Right lobe of liver (tissue), 6 donors: ENCODE measurements around the gene FGD5. TPM values are rescaled to one million over a fixed set of nuclear protein-coding genes. Genes with fewer than 3 reads are reported as not detected.

Source experiments
- ATAC-seq, 4 donors: fragments of 200-7000 bp; cut with Tn5 transposase; one replicate each; pipeline ENCODE4 v1.9.1; 2020; ENCODE audit warnings: mild to moderate bottlenecking in 4 of 4, moderate library complexity in 4 of 4
- DNase-seq, 3 donors: peaks; one replicate each; pipeline ENCODE4 v3.0.0-alpha.2; 2020
- H3K27ac ChIP-seq, 3 donors: fragments of 200-600 bp; one replicate each; pipeline ENCODE4 v1.8.0; 2022
- H3K27me3 ChIP-seq, 2 donors: fragments of 200-600 bp; one replicate each; pipeline ENCODE4 v1.8.0; 2022
- H3K36me3 ChIP-seq, 4 donors: fragments of 200-600 bp; sonication (generic) in 1 of 4; one replicate each; pipeline versions ENCODE4 v1.5.1 to v1.8.0; 2017 to 2022; ENCODE audit warnings: control low read depth in 1 of 4
- H3K4me1 ChIP-seq, 4 donors: fragments of 200-600 bp; sonication (generic) in 1 of 4; one replicate each; pipeline versions ENCODE4 v1.5.1 to v1.8.0; 2017 to 2022; ENCODE audit warnings: control low read depth in 1 of 4
- H3K4me3 ChIP-seq, 3 donors: fragments of 200-600 bp; one replicate each; pipeline ENCODE4 v1.8.0; 2022
- H3K9me3 ChIP-seq, 4 donors: fragments of 200-600 bp; sonication (generic) in 1 of 4; one replicate each; pipeline versions ENCODE4 v1.5.1 to v1.8.0; 2017 to 2022; ENCODE audit warnings: control low read depth in 1 of 4
- CTCF ChIP-seq, 4 donors: fragments of 200-600 bp in 3 of 4; fragments of 450-650 bp in 1 of 4; IDR thresholded peaks; one replicate each; pipeline versions ENCODE4 v1.5.1 to v1.8.0; 2016 to 2022; ENCODE audit warnings: antibody characterized with exemption in 4 of 4, mild to moderate bottlenecking in 2 of 4
- POLR2A ChIP-seq: fragments of 450-650 bp; IDR thresholded peaks from one replicate; pipeline ENCODE4 v1.6.1; 2017; ENCODE audit warnings: antibody characterized with exemption, mild to moderate bottlenecking
- WGBS: methylation state at CpG from one replicate; pipeline ENCODE4 v1.1.6; 2018; ENCODE audit warnings: low coverage, low lambda C conversion rate; ENCODE audit not compliant: insufficient coverage; ENCODE audit errors: missing lambda C conversion rate; 5-methylcytosine and 5-hydroxymethylcytosine counted together
- intact Hi-C, 2 donors: fragments of 100-400 bp; cut with DNase I; formaldehyde crosslinking; loops; one replicate each; pipeline versions ENCODE4 v1.11.2 to v1.14.1; 2022
- total RNA-seq, 6 experiments: library from RNA; depleted of rRNA in 2 of 6; stranded (reverse); fragments of >200 nt in 2 of 6; fragmentation: NEBNext Ultra II Directional in 3 of 6; extraction: Animal tissue kit (Norgen Biotek cat#: 25700) in 3 of 6; gene quantifications; one replicate each; pipeline versions ENCODE4 v1.1.0 to v1.2.4, GENCODE V29; 2016 to 2023
- donor health status: DM: no; HTN: yes; CAD: no.
- donor health status: DM: no; HTN: no; CAD: no.
- donor health status: DM: no; HTN: no; CAD: no.
- donor health status: DM: no; HTN: yes; CAD: no.
- donor health status: DM: no; HTN: yes; CAD: no.

Gene FGD5
- total RNA-seq, 6 experiments from 2014 or later: 3.4 to 8.9 (median 5.9) TPM

- WGBS: 85% methylated on average over 3 of the region's 3 CpGs
- H3K9me3 ChIP-seq: no peaks in the 10 kb centered on the region
- no peaks in the 10 kb centered on the region for H3K27me3 ChIP-seq
- H3K4me1 ChIP-seq: peaks cover 0 to 6% (median 0%) of the 10 kb centered on the region in 4 donors
- DNase-seq: no peak
- H3K27ac ChIP-seq: no peak overlapping the region
- no peak for ATAC-seq
- TF ChIP-seq CTCF (IDR thresholded peaks at IDR 0.05): no peak
- TF ChIP-seq POLR2A: no peak
- no peak overlapping the region for H3K4me3 ChIP-seq
- intact Hi-C loops: no loop called here
- H3K36me3 ChIP-seq: no peaks in the 10 kb centered on the region
Observed at GRCh38 chr3:14822134-14822533, 3.4 kb downstream of the FGD5 start.

GRCh38 chr3:14822670-14823390, 4.1 kb downstream of the FGD5 start:
- 26% methylated on average over 9 of the region's 12 CpGs for WGBS

GRCh38 chr3:14823393-14823792, 4.6 kb downstream of the FGD5 start:
- Histone ChIP-seq H3K4me3 (no peak overlapping the region), H3K27me3 (no peaks in the 10 kb centered on the region), H3K4me1 (peaks cover 0 to 6% (median 0%) of the 10 kb centered on the region in 4 donors), H3K36me3 (no peaks in the 10 kb centered on the region), H3K9me3 (no peaks in the 10 kb centered on the region), H3K27ac (no peak overlapping the region)
- WGBS: 64% methylated on average over 2 of the region's 2 CpGs
- TF ChIP-seq POLR2A: no peak
- no peak for TF ChIP-seq CTCF (IDR thresholded peaks at IDR 0.05)
- intact Hi-C loops: no loop called here
- DNase-seq: no peak
- ATAC-seq: peak; percentile 39 to 68 (median 51)

More at GRCh38 chr3:14822670-14823390, 4.1 kb downstream of the FGD5 start:
- H3K27me3 ChIP-seq: no peaks in the 10 kb centered on the region
- H3K4me3 ChIP-seq: no peak overlapping the region
- DNase-seq (no peak), ATAC-seq (peak in 3 of 4 donors; percentile 28 to 42 (median 30))
- no peak overlapping the region for H3K27ac ChIP-seq
- intact Hi-C loops: no loop called here
- TF ChIP-seq POLR2A (no peak), CTCF (IDR thresholded peaks at IDR 0.05) (no peak)
- H3K4me1 ChIP-seq: peaks cover 0 to 6% (median 0%) of the 10 kb centered on the region in 4 donors
- no peaks in the 10 kb centered on the region for H3K9me3 ChIP-seq
- H3K36me3 ChIP-seq: no peaks in the 10 kb centered on the region

GRCh38 chr3:14823910-14824629, 5.3 kb downstream of the FGD5 start:
- ATAC-seq: peak in 3 of 4 donors; percentile 8 to 42 (median 12)
- Histone ChIP-seq H3K4me3 (no peak overlapping the region), H3K27me3 (no peaks in the 10 kb centered on the region), H3K27ac (no peak overlapping the region), H3K9me3 (no peaks in the 10 kb centered on the region), H3K36me3 (no peaks in the 10 kb centered on the region), H3K4me1 (peaks cover 0 to 6% (median 0%) of the 10 kb centered on the region in 4 donors)
- intact Hi-C loops: no loop called here
- DNase-seq: no peak
- WGBS: 70% methylated on average over 6 of the region's 13 CpGs
- TF ChIP-seq POLR2A (no peak), CTCF (IDR thresholded peaks at IDR 0.05) (no peak)
